Activated T-helper 9 cell treated with anti-CD3 and anti-CD28 coated beads, Interleukin-2, amount 50 U/mL, for 16 hours (primary cell): ENCODE results near the gene ZNF490.

Experiments
- DNase-seq: peaks from one replicate; pipeline ENCODE4 v3.0.0-alpha.2; 2020; ENCODE audit warnings: low read depth

The ZNF490 gene

GRCh38 chr19:12543855-12544254, 66.8 kb downstream of the ZNF490 start:
- DNase-seq = no peak
